AG04450 (cell line): Measurements from ENCODE around the gene HELLS. TPM values are rescaled to one million over a fixed set of nuclear protein-coding genes. Genes with fewer than 3 reads are reported as not detected.

ENCODE experiments used
- CTCF ChIA-PET: fragments of 300-600, 350-600 bp; formaldehyde crosslinking; extraction: SDS; loops from one replicate; lab custom pipeline; 2022; ENCODE audit warnings: antibody characterized with exemption, inconsistent platforms; lab: Charles Lee
- POLR2A ChIA-PET: fragments of 350-600 bp; formaldehyde crosslinking; extraction: SDS; loops from one replicate; lab custom pipeline; 2021; ENCODE audit warnings: antibody characterized with exemption, inconsistent platforms; lab: Yijun Ruan, JAX
- DNase-seq: peaks from one replicate; pipeline ENCODE4 v3.0.0-alpha.2; 2011; ENCODE audit warnings: low read depth, low spot score
- H3K27ac ChIP-seq: one replicate; pipeline ENCODE4 v1.5.1; 2012; ENCODE audit warnings: low read depth, low read length, control low read depth
- H3K27me3 ChIP-seq: one replicate; pipeline ENCODE4 v1.6.0; 2012; ENCODE audit warnings: low read length; ENCODE audit not compliant: control insufficient read depth, insufficient read depth
- H3K4me3 ChIP-seq: 2 replicates; pipeline ENCODE4 v1.5.1; 2011; ENCODE audit warnings: mild to moderate bottlenecking, low read depth, low read length, control low read depth
- H3K9me3 ChIP-seq: 2 replicates; pipeline ENCODE4 v1.5.1; 2012; ENCODE audit warnings: low read length; ENCODE audit not compliant: control insufficient read depth, insufficient read depth
- polyA plus RNA-seq: library from polyadenylated mRNA; depleted of rRNA; stranded (reverse); fragments of >200 nt; gene quantifications from 2 replicates; pipeline ENCODE4 v1.2.3, GENCODE V29; 2011
- TF ChIP-seq, protein P1 (sequence below): IDR thresholded peaks from 2 replicates; pipeline ENCODE4 v1.5.1; 2011; ENCODE audit warnings: low read depth, low read length, control low read depth, inconsistent platforms

HELLS gene
- polyA plus RNA-seq, 1 experiment: 10.0 TPM

DNA sequence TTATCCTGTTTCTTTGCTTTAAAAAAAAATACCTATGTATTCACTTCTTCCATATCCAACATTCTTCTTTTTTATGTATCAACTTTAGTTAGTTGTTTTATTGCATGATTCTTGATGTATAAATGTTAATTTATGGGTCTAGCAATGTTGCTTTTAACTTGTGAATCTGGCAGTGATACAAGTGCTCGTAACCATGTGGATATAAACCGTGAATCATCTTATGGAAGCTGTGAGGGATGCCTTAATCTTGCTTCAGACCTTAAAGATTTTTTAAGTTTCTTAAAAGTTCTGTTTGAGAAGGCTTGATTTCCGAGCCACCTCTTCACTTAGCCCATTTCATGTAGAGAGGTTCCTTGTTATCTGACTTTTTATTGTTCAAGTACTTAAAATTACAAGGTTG is 25.9 kb downstream of the HELLS start:
- Histone ChIP-seq H3K27me3 (no peaks in the 10 kb centered on the region), H3K9me3 (no peaks in the 10 kb centered on the region), H3K27ac (no peak overlapping the region), H3K4me3 (no peak overlapping the region)
- ChIA-PET POLR2A (no interaction called here), CTCF (no interaction called here)
- no peak for DNase-seq
- TF ChIP-seq, protein P1, sequence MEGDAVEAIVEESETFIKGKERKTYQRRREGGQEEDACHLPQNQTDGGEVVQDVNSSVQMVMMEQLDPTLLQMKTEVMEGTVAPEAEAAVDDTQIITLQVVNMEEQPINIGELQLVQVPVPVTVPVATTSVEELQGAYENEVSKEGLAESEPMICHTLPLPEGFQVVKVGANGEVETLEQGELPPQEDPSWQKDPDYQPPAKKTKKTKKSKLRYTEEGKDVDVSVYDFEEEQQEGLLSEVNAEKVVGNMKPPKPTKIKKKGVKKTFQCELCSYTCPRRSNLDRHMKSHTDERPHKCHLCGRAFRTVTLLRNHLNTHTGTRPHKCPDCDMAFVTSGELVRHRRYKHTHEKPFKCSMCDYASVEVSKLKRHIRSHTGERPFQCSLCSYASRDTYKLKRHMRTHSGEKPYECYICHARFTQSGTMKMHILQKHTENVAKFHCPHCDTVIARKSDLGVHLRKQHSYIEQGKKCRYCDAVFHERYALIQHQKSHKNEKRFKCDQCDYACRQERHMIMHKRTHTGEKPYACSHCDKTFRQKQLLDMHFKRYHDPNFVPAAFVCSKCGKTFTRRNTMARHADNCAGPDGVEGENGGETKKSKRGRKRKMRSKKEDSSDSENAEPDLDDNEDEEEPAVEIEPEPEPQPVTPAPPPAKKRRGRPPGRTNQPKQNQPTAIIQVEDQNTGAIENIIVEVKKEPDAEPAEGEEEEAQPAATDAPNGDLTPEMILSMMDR: no peak

DNA sequence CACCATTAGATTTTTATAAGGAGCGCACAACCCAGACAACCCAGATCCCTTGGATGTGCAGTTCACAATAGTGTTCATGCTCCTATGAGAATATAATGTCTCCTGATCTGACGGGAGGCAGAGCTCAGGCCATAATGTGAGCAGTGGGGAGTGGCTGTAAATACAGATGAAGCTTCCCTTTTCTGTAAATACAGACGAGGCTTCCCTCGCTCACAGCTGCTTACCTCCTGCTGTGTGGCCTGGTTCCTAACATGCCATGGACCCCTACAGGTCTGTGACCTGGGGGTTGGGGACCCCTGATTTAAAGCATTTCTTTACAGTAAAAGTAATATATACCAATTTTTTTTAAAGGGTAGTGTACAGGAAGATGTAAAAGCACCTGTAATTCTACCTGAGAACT is 33.2 kb downstream of the HELLS start:
- TF ChIP-seq, protein P1: no peak
- POLR2A ChIA-PET: no interaction called here
- CTCF ChIA-PET: no interaction called here
- Histone ChIP-seq H3K4me3 (no peak overlapping the region), H3K27ac (no peak overlapping the region), H3K9me3 (no peaks in the 10 kb centered on the region), H3K27me3 (no peaks in the 10 kb centered on the region)
- DNase-seq: no peak

DNA sequence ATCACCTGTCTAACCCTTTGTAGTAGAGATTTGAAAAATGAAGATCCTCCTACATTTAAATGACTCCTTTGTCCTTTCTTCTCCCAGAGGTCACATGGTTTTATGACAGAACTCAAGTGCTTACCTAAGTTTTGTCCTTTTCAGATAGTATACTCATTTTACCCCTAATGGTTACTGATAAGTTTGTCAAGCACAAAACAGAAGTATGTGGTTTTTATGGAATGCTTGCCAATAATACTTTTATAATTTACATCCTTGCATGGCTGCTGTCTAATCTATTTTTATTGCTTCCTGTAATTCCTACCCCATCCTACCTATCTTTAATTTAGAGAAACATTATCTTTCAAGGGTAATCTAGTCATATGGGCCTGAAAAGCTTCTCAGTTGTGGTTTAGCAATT is 37.5 kb downstream of the HELLS start:
- DNase-seq: no peak
- ChIA-PET CTCF (no interaction called here), POLR2A (no interaction called here)
- H3K27ac ChIP-seq: no peak overlapping the region
- TF ChIP-seq, protein P1: no peak
- H3K27me3 ChIP-seq: no peaks in the 10 kb centered on the region
- H3K4me3 ChIP-seq: no peak overlapping the region
- no peaks in the 10 kb centered on the region for H3K9me3 ChIP-seq

DNA sequence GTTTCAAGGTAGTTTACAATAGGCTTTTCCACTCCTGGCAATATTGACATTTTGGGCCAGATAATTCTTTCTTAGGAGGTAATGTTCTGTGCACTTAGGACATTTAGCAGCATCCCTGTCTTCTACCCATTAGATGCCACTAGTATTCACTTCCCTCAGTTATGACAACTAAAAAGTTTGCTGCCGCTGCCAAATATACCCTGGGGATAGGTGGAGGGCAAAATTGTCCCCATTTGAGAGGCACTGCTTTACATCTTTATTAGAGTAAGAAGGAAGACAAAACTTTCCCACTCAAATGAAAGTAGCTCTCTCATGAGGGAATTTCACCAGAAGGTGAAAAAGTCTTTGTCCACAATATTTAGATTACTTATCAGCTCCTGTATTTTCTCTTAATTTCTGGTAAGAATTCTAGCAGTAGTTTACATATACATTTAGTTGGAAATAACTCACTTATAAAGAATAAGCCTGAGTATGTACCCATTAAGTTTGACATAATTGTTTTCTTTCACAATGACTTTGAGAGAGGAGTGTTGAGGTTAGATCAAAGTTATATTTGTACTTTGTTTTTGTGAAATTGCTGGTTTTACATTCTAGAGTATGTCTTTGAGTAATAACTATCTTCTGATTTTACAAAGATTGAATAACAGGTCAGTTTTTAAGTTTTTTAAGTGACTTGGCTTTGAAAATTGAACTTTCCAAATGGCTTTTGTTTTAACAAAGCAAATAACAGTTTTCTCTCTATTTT is 46.0 kb downstream of the HELLS start:
- TF ChIP-seq, protein P1: no peak
- CTCF ChIA-PET: no interaction called here
- Histone ChIP-seq H3K27me3 (no peaks in the 10 kb centered on the region), H3K4me3 (no peak overlapping the region), H3K27ac (no peak overlapping the region), H3K9me3 (no peaks in the 10 kb centered on the region)
- DNase-seq: no peak
- POLR2A ChIA-PET: no interaction called here

DNA sequence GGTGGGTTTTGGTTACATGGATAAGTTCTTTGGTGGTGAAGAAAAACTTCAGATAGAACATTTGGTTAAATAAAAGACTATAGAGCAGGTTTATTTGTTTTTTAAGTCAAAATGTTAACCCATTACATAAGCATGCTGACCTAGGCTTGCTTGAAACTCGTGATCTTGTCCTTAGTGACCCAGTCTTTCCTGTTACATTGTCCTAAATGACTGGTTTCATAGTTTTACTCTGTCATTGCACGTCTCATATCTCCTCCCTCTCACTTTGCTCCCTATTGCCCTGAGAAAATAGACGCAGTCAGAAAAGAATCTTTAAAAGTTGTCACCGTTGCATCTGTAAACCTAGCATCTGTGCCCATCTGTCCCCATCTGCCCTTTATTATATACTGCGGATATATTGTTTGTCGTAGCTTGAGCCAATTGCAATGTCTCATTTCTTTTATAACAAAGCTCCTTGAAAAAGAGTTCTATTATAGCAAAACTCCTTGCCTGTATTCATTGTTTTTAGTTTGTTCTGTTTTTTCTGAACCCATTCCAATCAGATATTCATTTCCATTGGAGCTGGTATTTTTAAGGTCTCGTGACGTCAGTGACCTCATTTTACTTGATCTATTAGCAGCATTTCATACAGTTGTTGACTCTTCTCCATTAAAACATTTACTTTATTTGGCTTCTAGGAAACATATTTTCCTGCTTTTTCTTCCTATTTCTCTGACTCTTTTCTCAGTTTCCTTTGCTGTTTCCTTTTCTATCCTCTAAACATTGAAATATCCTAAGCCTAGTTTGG is 57.3 kb downstream of the HELLS start:
- ChIA-PET CTCF (no interaction called here), POLR2A (no interaction called here)
- DNase-seq: no peak
- no peaks in the 10 kb centered on the region for H3K27me3 ChIP-seq
- TF ChIP-seq, protein P1: no peak
- no peak overlapping the region for H3K4me3 ChIP-seq
- no peaks in the 10 kb centered on the region for H3K9me3 ChIP-seq
- no peak overlapping the region for H3K27ac ChIP-seq
